ENCODE measurements around the gene NCBP1.
A peak's percentile ranks its signal among the peaks of the same experiment; 100 is the strongest.
"Not testable (repeated sequence)": the region's sequence is repeated elsewhere in the genome, so short reads cannot be mapped to it uniquely, and the experiment has no call there.

Gene NCBP1

GRCh38 chr9:97632985-97633858, at the start of gene NCBP1, which contains the start of gene TSTD2:
Gene NCBP1 (plus strand): TSS chr9:97633821. CDS start chr9:97633882, 61 bp downstream.
Gene TSTD2 (minus strand): TSS chr9:97633368. CDS start chr9:97627562, 5,806 bp downstream.
- peak; percentile 98 for DNase-seq

GRCh38 chr9:97584778-97585177, 48.8 kb upstream of the NCBP1 start:
- DNase-seq = not testable (repeated sequence)

GRCh38 chr9:97586909-97587308, 46.7 kb upstream of the NCBP1 start:
- DNase-seq = not testable (repeated sequence)

- DNase-seq = no peak
These were observed 42.1 kb upstream of the NCBP1 start for GRCh38 chr9:97591535-97591934.

GRCh38 chr9:97592126-97592525, 41.5 kb upstream of the NCBP1 start:
- DNase-seq = peak; percentile 36

GRCh38 chr9:97593960-97594359, 39.7 kb upstream of the NCBP1 start:
- peak; percentile 71 for DNase-seq

- peak; percentile 82 for DNase-seq
These were observed 39.2 kb upstream of the NCBP1 start for GRCh38 chr9:97594381-97594921.

GRCh38 chr9:97596906-97597305, 36.7 kb upstream of the NCBP1 start:
- no peak for DNase-seq

GRCh38 chr9:97598461-97599288, 34.9 kb upstream of the NCBP1 start:
- DNase-seq = peak; percentile 84

GRCh38 chr9:97599314-97599846, 34.2 kb upstream of the NCBP1 start:
- no peak for DNase-seq

- DNase-seq = no peak
These were observed 32.9 kb upstream of the NCBP1 start for GRCh38 chr9:97600531-97601227.

- no peak for DNase-seq
These were observed 32.3 kb upstream of the NCBP1 start for GRCh38 chr9:97601228-97601898.

GRCh38 chr9:97602430-97602829, 31.2 kb upstream of the NCBP1 start:
- no peak for DNase-seq

- no peak for DNase-seq
These were observed 28.5 kb upstream of the NCBP1 start for GRCh38 chr9:97604901-97605645.

GRCh38 chr9:97615439-97616072, 18.1 kb upstream of the NCBP1 start:
- DNase-seq = peak; percentile 51

- DNase-seq = no peak
These were observed 15.6 kb upstream of the NCBP1 start for GRCh38 chr9:97617939-97618416.

GRCh38 chr9:97620063-97620462, 13.6 kb upstream of the NCBP1 start:
- DNase-seq = not testable (repeated sequence)

GRCh38 chr9:97622483-97622882, 11.1 kb upstream of the NCBP1 start:
- DNase-seq = not testable (repeated sequence)

GRCh38 chr9:97623946-97624345, 9.7 kb upstream of the NCBP1 start:
- DNase-seq = no peak

GRCh38 chr9:97625620-97626019, 8.0 kb upstream of the NCBP1 start:
- no peak for DNase-seq
